A673 (cell line): ENCODE data around the gene CFAP20DC. TPM values are rescaled to one million over a fixed set of nuclear protein-coding genes. Genes with fewer than 3 reads are reported as not detected.

Source experiments
- BruUV-seq: library from RNA; stranded (reverse); fragments of 400-500 nt; replicated peaks from 2 replicates; lab custom pipeline; 2021; lab: Mats Ljungman, UMichigan
- CTCF ChIA-PET: fragments of 300-600 bp; sonication (Branson Sonifier 250); formaldehyde crosslinking; loops from one replicate; lab custom pipeline; 2022; ENCODE audit warnings: antibody characterized with exemption; lab: Charles Lee
- POLR2A ChIA-PET: fragments of 300-600 bp; sonication (Branson Sonifier 250); formaldehyde crosslinking; loops from one replicate; lab custom pipeline; 2022; ENCODE audit warnings: antibody characterized with exemption; ENCODE audit not compliant: low non-redundant PET; lab: Charles Lee
- DNase-seq: peaks from one replicate; pipeline ENCODE4 v3.0.0-alpha.2; 2015; ENCODE audit warnings: low spot score
- H3K27ac ChIP-seq: fragments of 200-600 bp; sonication (generic); 2 replicates; pipeline ENCODE4 v1.5.1; 2016; ENCODE audit warnings: mixed run types, low read depth, mild to moderate bottlenecking, mixed read lengths, antibody characterized with exemption, low read length; ENCODE audit not compliant: poor library complexity, severe bottlenecking
- H3K27me3 ChIP-seq: fragments of 200-600 bp; sonication (generic); replicated peaks from 2 replicates; pipeline ENCODE4 v1.6.1; 2017; ENCODE audit warnings: mixed run types, low read depth, mild to moderate bottlenecking, mixed read lengths, antibody characterized with exemption, low read length; ENCODE audit not compliant: insufficient read depth, poor library complexity
- H3K36me3 ChIP-seq: fragments of 200-600 bp; sonication (generic); 2 replicates; pipeline ENCODE4 v1.6.1; 2016; ENCODE audit warnings: mixed run types, mild to moderate bottlenecking, mixed read lengths, antibody characterized with exemption, low read length; ENCODE audit not compliant: insufficient read depth, poor library complexity, severe bottlenecking
- H3K4me1 ChIP-seq: fragments of 200-600 bp; sonication (generic); 2 replicates; pipeline ENCODE4 v1.6.1; 2017; ENCODE audit warnings: mixed run types, mild to moderate bottlenecking, mixed read lengths, antibody characterized with exemption, low read length; ENCODE audit not compliant: insufficient read depth, poor library complexity, severe bottlenecking
- H3K4me3 ChIP-seq: fragments of 200-600 bp; sonication (generic); 2 replicates; pipeline ENCODE4 v1.5.1; 2016; ENCODE audit warnings: low read depth, mixed run types, mild to moderate bottlenecking, mixed read lengths, low read length; ENCODE audit not compliant: poor library complexity, severe bottlenecking
- H3K9me3 ChIP-seq: fragments of 200-600 bp; sonication (generic); 2 replicates; pipeline ENCODE4 v1.6.1; 2016; ENCODE audit warnings: mixed run types, low read depth, mild to moderate bottlenecking, mixed read lengths, antibody characterized with exemption, low read length; ENCODE audit not compliant: poor library complexity, severe bottlenecking
- EZH2 ChIP-seq: fragments of 200-600 bp; sonication (generic); IDR thresholded peaks from 2 replicates; pipeline ENCODE4 v1.6.1; 2017; ENCODE audit warnings: borderline replicate concordance, low read depth, mild to moderate bottlenecking, mixed read lengths, antibody characterized with exemption, low read length; ENCODE audit not compliant: poor library complexity, severe bottlenecking
- intact Hi-C: fragments of 100-400 bp; cut with micrococcal nuclease; formaldehyde crosslinking; loops from one replicate; pipeline ENCODE4 v1.10.0; 2022; ENCODE audit not compliant: unreplicated experiment
- total RNA-seq: library from RNA; stranded (reverse); gene quantifications from 2 replicates; pipeline ENCODE4 v1.2.3, GENCODE V29; 2021
- TF ChIP-seq, protein P1 (sequence below): fragments of 300-800, 200-600 bp; sonication (generic); conservative IDR thresholded peaks from 2 replicates; pipeline ENCODE4 v1.5.1; 2017; ENCODE audit warnings: low read depth, mild to moderate bottlenecking, antibody characterized with exemption, low read length, moderate library complexity, mixed read lengths

CFAP20DC gene
- total RNA-seq, 1 experiment from 2014 or later: 1.3 TPM

DNA sequence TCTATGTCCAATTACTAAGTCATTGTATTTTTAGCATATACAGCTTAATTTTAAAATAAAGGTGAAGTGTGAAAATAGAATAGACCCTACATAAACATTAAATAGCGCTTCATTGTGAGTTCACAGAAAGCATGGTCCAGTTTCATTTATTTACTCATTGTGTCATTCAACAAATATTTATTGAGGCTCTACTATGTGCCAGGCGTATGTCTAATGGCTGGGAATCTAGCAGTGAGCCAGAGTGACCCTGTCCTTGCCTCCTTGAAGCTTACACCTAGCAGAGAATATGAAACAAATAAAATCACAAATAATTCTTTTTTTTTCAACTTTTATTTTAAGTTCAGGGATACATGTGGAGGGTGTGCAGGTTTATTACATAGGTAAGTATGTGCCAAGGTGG lies 161.7 kb downstream of the CFAP20DC start:
- Histone ChIP-seq H3K36me3 (no peaks in the 10 kb centered on the region), H3K27me3 (no peaks in the 10 kb centered on the region), H3K4me3 (no peak overlapping the region), H3K27ac (no peak overlapping the region), H3K9me3 (no peaks in the 10 kb centered on the region), H3K4me1 (no peaks in the 10 kb centered on the region)
- ChIA-PET POLR2A (interaction anchor here (0.6 kb wide), 1 partner anchor 720 kb away, joined by 4 read pairs; no protein-coding TSS in a partner anchor), CTCF (no interaction called here)
- BruUV-seq: no TSS peak
- TF ChIP-seq EZH2: no peak
- TF ChIP-seq, protein P1, sequence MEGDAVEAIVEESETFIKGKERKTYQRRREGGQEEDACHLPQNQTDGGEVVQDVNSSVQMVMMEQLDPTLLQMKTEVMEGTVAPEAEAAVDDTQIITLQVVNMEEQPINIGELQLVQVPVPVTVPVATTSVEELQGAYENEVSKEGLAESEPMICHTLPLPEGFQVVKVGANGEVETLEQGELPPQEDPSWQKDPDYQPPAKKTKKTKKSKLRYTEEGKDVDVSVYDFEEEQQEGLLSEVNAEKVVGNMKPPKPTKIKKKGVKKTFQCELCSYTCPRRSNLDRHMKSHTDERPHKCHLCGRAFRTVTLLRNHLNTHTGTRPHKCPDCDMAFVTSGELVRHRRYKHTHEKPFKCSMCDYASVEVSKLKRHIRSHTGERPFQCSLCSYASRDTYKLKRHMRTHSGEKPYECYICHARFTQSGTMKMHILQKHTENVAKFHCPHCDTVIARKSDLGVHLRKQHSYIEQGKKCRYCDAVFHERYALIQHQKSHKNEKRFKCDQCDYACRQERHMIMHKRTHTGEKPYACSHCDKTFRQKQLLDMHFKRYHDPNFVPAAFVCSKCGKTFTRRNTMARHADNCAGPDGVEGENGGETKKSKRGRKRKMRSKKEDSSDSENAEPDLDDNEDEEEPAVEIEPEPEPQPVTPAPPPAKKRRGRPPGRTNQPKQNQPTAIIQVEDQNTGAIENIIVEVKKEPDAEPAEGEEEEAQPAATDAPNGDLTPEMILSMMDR: no peak
- intact Hi-C loops: no loop called here
- DNase-seq: no peak

DNA sequence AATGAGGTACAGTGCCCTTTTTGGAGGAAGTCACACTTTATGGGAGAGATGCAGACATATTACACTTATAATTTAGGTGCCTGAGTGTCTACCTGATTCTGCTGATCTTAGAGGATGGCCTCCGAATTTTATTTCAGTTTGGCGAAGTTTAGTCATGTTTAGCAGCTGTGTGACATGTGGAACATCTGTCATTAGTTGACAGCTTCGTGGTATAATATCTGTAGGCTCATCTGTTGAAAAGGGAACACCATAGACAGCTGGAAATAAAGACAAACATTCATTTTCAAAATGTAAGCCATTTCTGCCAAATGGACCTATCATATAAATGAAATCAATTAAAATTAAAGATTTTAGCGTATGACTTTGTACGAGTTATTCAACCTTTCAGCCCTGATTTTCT lies 165.4 kb downstream of the CFAP20DC start:
- Histone ChIP-seq H3K27me3 (no peaks in the 10 kb centered on the region), H3K9me3 (no peaks in the 10 kb centered on the region), H3K4me3 (no peak overlapping the region), H3K4me1 (no peaks in the 10 kb centered on the region), H3K27ac (no peak overlapping the region), H3K36me3 (no peaks in the 10 kb centered on the region)
- intact Hi-C loops: no loop called here
- POLR2A ChIA-PET: no interaction called here
- BruUV-seq: no TSS peak
- no peak for DNase-seq
- TF ChIP-seq EZH2: no peak
- TF ChIP-seq, protein P1: no peak
- CTCF ChIA-PET: no interaction called here

DNA sequence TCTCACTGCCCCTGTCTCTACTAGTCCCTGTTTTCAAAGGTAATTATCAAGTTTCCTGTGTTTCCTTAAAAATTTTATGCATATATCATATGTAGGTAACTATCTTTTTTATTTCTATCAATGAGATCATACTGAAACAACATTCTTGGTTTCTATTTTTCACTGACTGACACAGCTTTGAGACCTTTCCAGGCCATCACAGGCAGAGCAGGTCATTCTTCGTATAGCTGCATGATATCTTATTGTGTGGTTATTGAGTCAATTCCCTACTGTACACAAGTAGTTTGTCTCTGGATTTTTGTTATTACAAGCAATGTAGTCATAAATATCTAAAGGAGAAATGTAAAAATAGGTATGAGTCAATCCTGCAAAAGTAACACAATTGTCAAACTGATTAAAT lies 169.6 kb downstream of the CFAP20DC start:
- H3K27me3 ChIP-seq: no peaks in the 10 kb centered on the region
- ChIA-PET CTCF (no interaction called here), POLR2A (no interaction called here)
- H3K4me3 ChIP-seq: no peak overlapping the region
- H3K36me3 ChIP-seq: no peaks in the 10 kb centered on the region
- H3K27ac ChIP-seq: no peak overlapping the region
- BruUV-seq: no TSS peak
- no peaks in the 10 kb centered on the region for H3K4me1 ChIP-seq
- intact Hi-C loops: no loop called here
- no peak for TF ChIP-seq EZH2
- TF ChIP-seq, protein P1: no peak
- no peak for DNase-seq
- no peaks in the 10 kb centered on the region for H3K9me3 ChIP-seq
